ENCODE results near the gene MARVELD1.

Gene MARVELD1

DNA sequence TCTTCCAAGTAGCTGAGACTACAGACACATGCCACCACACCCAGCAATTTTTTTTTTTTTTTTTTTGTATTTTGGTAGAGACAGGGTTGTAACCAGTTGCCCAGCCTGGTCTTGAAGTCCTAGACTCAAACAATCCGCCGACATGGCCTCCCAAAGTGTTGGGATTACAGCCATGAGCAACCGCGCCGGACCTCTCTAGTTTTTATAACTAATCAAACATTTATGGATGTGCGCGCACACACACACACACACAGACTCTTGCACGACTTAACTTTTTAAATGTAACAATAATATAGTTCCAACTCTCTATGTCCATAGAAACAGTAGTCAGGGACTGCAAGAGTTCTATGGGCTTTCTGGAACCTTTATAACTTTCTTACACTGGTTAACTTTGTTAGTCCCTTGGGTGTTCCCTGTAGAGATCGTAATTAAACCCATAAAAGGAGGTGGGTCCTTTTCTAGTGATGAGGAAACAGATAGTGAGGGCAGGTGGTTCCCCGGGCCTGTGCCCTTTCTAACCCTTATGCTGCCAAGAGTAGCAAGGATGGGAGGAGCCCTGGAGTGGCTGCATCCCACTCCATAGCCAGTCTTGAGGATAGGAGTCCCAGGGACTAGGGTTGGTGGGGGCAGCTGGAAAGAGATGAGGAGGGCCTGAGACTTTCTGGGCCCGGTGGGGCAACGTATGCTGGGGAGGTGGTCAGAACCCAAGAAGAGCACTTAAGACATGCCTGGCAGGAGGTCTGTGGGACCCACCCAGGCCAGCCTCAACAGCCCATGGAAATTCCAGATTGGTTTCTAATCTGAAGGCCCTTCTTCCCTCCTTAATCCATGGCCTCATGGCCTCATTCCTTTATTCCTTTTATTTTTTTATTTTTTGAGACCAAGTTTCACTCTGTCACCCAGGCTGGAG lies 8.6 kb downstream of the MARVELD1 start:
- no peak for DNase-seq (ENCODE audit: low spot score)

DNA sequence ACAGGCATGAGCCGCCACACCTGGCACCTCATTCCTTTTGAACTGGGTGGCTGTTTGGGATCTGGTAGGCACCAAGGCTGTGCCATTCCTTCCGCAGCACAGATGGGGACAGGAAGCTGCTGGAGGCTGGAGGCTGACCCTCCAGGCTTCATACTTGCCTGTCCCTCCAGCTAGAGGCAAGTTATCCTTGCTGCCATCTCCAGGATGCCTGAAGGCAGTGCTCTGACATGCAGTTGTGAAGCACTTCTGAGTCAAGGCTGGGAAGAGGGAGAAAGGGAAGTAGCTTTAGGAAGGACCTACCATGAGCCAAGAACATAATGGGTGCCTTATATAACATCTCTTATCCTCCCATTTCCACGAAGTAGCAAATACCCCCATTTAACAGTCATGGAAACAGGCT lies 9.5 kb downstream of the MARVELD1 start:
- DNase-seq (ENCODE audit: low spot score): no peak

DNA sequence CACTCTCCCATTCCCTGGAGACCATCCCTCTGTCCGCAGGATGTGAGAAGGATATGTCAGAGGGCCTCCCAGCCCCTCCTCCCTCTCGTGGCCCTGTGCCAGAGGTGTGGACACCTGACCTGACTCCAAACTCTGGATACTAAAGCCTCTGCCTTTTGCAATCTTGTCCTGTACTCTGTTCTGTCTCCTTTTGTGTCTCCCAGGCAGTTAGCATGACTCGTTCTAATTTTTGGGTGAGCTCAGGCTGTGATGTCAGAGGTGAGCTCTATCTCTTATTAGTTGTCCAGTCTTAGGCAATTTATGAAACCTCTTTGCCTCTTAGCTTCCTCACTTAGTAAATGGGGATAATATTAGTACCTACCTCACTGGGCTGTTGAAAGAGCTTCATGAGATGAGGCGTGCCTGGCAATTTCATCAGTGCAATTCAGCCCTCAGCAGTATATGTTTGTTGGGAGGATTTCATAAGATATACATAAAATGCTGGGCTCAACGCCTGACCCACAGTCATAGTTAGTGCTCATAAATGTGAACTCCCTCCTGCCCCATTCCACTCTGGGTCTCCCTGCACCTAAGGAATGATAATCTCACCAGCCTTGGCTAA lies 10.9 kb downstream of the MARVELD1 start:
- no peak for DNase-seq (ENCODE audit: low spot score)

DNA sequence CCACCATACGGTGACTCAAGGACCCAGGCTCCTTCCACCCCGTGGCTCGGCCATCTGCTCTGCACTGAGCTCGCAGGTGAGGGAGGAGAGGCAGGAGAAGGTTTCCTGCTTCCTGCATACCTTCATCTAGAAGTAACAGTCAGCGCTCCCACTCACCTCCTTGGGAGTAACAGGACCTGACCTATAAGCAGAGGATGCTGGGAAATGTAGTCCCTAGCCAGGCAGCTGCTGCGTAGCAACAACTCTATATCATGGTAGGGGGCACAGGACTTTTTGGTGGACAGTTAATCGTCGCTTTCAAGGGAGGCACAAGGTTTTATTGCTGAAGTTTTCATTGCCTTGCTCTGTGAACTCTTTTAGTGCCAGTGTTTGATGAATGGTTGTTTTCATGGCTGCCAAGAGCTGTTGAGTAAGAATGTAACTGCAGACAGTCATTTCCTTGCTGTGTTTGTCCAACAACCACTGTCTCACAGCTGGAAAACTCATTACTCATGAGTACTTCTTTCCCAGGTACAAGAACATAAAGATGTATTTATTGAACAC lies 13.2 kb downstream of the MARVELD1 start:
- no peak for DNase-seq (ENCODE audit: low spot score)

DNA sequence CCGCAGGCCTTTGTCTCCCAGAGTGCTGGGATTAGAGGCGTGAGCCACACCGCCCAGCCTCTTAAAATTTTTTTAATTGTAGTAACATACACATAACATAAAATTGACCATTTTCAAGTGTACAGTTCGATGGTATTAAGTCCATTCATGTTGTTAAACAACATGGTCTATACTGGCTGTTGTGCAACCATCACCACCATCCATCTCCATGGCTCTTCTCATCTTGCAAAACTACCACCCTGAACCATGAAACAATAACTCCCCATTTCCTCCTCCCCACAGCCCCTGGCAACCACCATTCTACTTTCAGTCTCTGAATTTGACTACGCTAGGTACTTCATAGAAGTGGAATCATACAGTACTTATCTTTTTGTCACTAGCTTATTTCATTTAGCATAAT lies 15.5 kb downstream of the MARVELD1 start:
- no peak for DNase-seq (ENCODE audit: low spot score)

DNA sequence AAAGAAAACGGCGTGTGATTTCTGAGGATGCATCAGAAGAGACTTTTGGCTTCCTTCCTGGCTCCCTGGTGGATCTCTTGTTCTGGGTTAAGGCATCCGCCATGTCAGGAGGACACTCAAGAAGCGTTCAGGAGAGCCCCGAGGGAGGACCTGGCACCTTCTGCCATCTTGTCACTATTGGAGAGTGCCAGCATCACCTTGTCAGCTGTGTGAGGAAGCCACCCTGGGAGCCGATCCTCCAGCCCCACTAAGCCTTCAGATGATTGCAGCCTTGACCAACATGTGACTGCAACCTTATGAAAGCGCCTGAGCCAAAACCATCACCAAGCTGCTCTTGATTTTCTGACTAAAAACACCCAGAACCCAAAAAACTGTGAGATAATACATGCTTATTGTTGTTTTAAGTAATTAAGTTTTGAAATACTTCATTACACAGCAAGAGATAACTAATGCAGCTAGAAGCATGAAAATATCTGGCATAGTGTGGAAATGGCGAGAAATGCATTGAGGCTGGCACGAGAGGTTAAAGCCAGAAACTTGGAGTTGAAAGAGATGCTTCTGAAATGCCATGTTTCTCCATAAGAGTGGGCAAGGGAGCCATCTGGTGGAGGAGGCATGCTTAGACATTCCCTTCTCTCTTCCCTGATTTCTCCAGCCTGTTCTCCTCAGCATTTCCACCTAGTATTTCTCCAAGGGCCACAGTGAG lies 18.0 kb downstream of the MARVELD1 start:
- peak; percentile 60 for DNase-seq (ENCODE audit: low spot score)

DNA sequence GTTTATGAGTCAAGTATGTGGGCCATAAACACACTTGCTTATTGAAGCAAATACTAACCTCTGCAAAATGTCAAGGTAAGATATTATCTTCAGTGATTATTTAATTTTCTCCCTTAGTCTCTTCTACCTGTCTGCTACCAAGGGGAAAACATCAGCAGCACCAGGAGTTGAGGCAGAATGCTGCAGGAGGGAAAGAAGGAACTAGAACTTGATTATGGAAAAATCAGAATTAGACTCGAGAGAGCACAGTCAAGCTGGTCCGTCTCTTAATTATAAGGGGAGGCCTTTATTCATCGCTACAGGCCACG lies 18.5 kb downstream of the MARVELD1 start:
- DNase-seq (ENCODE audit: low spot score): no peak

DNA sequence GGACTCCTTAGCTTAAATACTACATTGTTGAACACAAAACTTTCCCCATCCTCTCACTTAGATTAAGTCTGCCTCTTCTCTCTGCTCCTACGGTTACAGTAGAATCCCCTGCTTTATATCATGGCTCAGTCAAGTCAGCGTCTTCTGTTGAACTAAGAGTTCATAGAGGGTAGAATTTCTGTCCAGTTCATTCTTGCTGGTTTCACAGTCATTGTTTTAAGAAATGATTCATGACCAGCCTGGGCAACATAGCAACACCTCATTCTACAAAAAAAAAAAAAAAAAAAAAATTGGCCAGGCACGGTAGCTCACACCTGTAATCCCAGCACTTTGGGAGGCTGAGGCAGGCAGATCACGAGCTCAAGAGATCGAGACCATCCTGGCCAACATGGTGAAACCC lies 19.7 kb downstream of the MARVELD1 start:
- DNase-seq (ENCODE audit: low spot score): no peak

DNA sequence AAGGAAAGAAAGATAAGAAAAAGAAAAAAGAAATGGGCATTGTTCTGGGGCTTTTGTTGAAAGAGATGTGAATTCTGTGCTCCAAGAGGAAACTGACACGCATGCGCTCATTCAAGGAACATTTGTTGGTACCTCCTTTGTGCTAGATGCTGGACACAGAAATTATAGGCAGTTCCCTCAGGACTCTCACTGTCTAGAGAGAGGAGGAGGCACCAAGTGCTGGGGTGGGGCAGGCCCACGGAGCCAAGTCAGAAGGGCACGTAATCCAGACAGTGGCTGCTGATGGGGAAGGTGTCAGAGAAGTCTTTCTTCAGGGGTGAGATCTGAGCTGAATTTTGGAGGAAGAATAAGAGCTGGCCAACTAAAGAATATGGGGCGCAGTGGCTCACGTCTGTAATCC lies 20.5 kb downstream of the MARVELD1 start:
- no peak for DNase-seq (ENCODE audit: low spot score)

DNA sequence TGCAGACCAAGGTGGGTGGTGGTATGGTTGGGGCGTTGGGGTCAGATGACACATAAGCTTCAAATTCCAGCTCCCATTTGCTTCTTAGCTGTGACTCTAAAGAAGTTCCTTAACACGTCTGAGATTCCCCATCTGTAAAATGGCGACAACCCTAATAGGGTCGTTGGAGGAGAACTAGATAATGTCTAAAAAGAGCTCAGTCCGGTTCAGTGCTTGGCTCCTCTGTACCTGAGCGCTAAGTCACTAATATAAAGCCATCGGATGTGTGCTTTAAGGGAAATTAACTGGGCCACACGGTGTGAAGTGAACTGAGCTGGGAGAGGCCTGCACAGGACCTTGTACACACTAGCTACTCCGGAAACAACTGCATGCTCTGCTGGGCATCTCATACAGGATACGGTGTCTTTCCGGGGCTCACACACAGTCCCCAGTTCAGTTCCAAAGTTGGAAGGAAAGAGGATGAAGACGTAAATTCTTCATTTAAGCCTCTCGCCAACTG lies 22.9 kb downstream of the MARVELD1 start:
- DNase-seq (ENCODE audit: low spot score): no peak

DNA sequence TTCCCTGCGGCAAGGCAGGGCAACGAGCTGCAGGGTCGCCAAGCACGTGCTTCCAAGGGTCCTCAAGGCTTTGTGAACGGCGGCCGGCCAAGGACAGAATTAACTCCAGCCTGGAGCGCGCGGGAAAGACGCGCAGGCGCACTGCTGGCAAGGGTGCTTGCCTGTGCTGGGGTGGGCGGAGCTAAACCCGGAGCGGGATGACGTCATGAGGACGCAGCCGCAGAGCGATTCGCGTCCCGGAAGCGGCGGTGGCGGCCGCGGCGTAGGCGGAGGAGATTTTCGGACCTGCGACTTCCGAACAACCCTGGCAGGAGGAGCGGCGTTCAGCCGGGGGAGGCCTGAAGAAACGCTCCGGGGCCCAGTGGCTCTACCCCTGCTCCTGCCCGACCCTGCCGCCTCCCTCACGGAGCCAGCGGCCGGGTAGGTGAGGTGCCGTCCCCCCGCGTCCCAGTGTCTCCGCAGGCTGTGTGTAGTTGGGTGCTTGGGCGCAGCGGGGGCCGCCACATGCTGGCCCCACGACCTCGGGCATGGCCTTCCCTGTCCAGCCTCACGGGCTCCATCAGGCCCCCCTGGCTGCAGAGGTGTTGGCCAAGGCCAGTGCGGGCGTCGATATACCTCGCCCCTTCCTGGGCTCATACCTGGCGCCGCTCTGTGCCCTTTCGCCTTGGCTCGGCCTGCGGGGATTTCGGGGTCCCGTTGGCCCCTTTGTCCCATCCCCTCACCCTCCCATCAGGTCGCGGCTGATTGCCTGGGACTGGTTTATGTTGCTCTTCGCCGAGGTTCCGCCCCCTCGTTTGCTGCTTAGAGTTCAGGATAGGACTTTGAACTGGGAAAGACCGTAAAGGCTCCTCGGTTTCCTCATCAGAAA lies 23.6 kb downstream of the MARVELD1 start, which contains the start of gene ZFYVE27:
Gene ZFYVE27 (plus strand): TSS at position 227 of the 868 bp plus-strand sequence. CDS start 1,350 bp downstream, outside the sequence.
- peak; percentile 99 for DNase-seq (ENCODE audit: low spot score)

DNA sequence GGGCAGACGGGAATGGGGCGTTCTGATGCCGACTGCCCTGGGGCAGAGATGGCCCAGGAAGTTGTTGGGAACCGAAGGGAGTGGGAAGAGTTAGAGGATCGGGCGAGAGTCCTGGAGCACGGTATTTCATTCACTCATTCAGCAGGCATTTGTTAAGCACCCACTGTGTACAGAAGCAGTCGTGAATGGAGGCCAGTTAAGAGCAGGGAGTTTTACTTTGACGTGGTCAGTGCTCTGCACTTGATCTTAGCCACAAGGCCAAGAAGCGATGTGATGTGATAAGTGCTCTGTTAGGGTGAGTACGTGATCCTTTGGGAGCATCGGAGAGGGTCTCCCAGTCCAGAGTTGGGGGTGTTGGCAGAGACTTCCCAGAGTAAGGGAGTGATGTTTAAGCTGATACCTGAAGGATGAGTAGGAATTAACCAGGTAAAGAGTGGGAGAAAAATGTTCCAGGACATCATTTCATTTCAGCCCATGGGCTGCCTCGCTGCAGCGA lies 24.3 kb downstream of the MARVELD1 start:
- DNase-seq (ENCODE audit: low spot score): no peak

DNA sequence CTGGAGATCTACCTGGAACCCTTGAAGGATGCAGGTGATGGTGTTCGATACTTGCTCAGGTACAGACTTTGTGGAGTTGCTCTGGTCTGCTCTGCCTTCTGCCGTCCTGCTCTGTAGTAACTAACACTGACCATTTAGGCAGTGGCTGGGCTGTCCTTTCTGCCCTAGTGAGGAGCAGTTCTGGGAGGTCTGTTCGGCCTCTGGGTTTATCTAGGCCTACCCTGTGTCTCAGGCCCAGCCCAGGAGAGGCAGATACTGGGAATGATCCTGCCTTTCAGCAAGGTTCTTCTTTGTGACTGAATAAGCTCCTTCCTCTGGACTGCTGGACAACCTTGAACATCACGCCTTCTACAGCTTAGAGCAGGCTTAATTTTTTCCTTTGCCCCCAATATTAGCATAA lies 25.1 kb downstream of the MARVELD1 start:
- no peak for DNase-seq (ENCODE audit: low spot score)

DNA sequence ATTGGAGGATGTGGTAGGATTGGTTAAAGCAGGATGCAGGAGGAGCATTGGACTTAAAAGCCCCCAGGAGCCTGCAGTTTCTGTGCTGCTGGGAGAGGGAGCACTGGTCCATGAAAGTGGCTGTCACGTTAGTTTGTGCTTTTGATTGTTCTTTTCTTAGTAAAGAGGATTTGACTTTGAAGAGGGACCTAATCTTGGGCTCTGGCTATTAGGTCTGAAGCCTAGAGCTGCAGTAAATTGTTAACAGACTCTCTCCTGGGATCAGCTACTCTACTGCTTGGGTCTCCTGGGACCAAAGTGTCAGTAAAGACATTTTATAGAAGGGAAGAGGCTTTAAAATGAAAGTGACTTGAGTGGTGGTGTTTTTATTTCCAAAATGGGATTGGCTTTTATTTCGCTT lies 27.1 kb downstream of the MARVELD1 start:
- DNase-seq (ENCODE audit: low spot score): no peak

DNA sequence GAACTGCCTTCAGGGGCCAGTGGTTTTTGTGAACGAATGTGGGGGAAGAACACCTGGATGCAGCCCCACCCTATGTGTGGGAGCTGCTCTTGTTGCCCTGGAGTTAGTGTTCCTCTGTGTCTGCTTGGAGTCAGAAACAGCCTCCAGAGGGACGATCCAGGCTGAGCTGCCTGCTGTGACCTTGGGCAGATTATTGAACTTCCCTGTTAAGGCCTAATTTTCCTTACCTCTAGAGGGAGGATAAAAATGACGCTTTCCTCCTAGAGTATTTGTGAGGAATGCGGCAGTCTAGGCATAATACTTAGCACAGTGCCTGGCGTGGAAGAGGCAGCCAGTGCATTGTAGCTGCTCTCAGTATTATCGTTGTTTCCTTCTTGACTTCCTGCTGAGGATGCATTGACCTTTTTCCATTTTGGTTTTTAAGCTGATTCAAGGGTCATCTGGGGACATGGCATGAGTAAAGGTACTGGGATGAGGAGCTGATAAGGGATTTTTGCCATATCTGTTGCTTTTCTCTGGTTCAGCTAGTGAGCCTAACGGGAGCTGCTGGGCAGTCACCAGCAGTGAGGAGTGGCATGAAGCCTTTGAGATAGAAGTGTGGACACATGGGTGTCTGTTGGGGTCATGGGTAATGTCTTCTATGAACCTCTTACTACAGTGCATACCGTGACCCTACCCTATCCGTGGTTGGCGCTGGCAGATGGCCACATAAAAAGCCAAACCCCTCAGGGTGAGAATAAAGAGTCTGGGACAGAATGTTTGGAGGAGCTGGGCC lies 29.8 kb downstream of the MARVELD1 start:
- DNase-seq (ENCODE audit: low spot score): no peak

DNA sequence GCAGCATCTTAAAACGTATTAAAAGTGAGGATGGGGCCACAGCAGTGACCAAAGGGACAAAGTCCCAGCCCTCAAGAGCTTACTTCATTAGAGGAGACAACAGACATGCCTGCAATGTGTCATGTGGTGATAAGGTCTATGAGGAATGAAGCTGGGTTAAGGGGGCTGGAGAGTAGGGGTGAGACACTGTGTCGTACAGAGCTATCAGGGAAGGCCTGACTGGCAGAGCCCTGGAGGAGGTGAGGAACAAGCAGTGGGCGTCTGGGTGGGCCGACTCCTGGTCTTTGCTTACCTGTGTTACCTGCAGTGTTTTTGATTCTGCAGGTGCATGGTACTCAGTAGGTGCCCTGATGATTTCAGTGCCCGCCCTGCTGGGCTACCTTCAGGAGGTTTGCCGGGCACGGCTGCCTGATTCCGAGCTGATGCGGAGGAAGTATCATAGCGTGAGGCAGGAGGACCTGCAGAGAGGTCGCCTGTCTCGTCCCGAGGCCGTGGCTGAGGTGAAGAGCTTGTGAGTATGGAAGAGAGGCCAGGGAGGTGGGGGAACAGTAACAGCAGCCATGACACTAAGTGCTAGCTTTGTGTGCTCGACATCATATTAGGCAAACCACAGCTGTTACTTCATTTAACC lies 31.0 kb downstream of the MARVELD1 start:
- no peak for DNase-seq (ENCODE audit: low spot score)

DNA sequence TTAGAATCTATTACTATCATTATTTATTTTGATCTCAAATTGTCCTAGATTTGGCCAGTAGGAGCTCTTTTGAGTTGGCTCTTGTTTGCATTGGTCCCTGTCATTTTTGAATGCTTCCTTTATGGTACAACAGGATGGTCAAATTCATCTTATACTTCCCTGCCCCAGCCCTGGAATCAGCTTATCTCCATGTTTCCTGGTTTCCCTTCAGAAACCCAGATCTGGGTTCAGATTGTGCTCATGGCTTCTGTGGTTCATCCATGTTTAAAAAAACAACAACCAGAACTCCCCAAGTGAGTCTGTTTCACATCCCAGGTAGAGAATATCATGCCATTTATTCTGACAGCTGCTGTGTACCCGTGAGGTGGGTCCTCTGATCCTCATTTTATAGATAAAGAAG lies 34.0 kb downstream of the MARVELD1 start:
- no peak for DNase-seq (ENCODE audit: low spot score)

DNA sequence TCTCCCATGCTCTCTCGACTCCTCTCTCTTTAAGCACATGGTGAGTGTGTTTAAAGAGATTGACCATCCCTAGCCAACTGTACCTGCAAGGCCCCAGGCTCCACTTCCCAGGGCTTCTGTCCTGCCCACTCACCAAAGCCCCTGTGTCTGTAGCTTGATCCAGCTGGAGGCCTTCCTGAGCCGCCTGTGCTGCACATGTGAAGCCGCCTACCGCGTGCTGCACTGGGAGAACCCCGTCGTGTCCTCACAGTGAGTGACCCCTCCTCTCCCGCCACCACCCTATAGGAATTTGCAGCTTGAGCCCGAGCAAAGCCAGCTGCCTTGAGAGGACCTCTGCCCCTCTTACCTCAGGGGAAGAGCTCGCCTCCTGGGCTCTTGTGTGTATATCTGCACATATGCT lies 34.6 kb downstream of the MARVELD1 start:
- DNase-seq (ENCODE audit: low spot score): no peak

DNA sequence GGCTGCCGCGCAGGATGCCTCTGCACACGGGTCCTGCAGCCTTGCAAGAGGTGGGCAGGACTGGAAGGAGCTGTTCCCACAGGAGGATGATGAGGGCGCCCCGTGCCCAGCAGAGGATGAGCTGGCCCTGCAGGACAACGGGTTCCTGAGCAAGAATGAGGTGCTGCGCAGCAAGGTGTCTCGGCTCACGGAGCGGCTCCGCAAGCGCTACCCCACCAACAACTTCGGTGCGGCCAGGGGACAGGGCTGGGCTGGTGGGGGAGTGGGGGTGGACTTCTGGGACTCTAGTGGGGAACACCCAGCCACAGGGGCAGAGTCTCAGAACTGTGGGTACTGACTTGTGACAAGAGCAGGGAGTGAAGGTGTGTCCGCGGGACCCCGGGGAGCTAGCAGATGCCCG lies 39.4 kb downstream of the MARVELD1 start:
- no peak for DNase-seq (ENCODE audit: low spot score)

DNA sequence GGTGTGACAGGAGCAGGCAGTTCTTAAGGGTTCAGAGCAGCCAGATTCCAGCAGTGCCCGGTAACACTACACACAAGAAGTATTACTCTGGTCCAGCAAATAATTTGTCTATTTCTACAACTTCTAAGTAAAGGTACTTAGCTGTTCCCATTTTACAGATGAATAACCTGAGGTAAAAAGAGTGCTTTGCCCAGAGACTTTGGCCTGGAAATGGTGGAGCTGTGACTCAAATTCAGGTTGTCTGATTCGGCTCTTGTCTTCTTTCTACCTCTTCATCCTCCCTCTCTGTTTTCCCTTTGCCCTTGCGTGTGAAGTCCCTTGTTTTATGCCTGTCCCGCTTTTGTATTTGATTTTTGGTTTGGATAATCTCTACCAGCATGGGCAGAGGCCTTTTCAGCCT lies 41.2 kb downstream of the MARVELD1 start:
- no peak for DNase-seq (ENCODE audit: low spot score)

All from hepatic stellate cell (primary cell).